ENCODE measurements around the gene WBP4.

WBP4 gene

DNA sequence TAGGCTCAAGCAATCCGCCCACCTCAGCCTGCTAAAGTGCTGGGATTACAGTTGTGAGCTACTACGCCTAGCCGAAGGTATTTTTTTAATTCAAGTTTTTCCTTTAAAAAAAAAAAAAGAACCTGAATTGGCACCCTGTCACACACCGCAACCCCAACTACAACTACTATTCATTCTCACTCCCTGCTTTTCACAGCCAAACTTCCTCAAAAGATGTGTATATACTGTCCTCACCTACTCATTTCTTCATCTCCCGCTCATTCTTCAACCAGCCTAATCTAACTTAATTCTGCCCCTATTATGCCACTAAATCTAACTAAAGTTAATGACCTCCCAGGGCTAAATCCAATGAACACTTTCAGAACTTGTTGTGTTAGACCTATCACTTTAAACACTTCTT, 12.7 kb upstream of the WBP4 start:
- WGBS (ENCODE audit: insufficient coverage, insufficient read length): 100% methylated on average over 2 of the region's 5 CpGs
- Histone ChIP-seq H3K4me3 (ENCODE audit: low read length) (no peak overlapping the region), H3K27me3 (ENCODE audit: control insufficient read depth, insufficient read depth, low read length) (no peaks in the 10 kb centered on the region), H3K9me3 (ENCODE audit: control insufficient read depth, insufficient read depth, low read length) (no peaks in the 10 kb centered on the region), H3K27ac (ENCODE audit: low read length) (no peak overlapping the region), H3K36me3 (ENCODE audit: control insufficient read depth, insufficient read depth, low read length) (no peaks in the 10 kb centered on the region), H3K4me1 (ENCODE audit: control insufficient read depth, insufficient read depth, low read length) (no peaks in the 10 kb centered on the region)
- DNase-seq (ENCODE audit: low read depth, low spot score): no peak

DNA sequence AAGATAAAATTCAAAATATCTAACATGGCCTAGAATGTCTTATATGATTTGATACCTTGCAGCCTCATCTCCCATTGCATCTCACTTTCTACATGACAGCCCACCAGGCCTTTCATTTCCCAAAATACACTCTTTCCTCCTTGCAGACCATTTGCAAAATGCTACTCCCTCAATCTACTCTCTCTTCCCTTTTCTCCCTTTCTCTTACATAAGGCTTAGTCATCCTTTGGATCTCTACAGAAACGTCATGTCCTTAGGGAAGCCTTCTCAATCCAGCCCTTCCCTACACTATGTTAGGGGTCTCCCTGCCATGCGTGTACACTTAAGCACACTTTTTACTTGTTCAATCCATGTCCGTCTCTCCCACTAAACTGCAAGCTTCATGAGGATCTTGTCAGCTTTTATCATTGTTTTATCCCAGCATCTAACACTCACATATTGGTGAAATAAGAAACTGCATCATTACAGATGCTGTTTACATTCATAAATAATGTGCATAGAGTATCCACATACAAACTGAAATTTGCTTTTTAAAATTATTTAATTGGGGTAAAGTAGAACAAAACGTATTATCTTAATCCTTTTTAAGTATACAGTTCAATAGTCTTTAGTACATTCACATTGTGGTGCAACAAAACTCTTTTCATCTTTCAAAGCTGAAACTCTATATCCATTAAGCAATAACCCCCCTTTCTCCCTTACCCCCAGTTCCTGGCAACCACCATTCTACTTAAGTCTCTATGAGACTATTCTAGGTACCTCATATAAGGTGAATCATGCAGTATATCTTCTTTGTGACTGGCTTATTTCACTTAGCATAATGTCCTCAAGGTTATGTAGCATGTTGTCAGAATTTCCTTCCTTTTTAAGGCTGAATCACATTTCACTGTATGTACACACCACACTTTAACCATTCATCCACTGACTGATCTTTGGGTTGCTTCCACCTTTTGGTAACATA, 11.5 kb upstream of the WBP4 start:
- Histone ChIP-seq H3K9me3 (ENCODE audit: control insufficient read depth, insufficient read depth, low read length) (no peaks in the 10 kb centered on the region), H3K4me3 (ENCODE audit: low read length) (no peak overlapping the region), H3K36me3 (ENCODE audit: control insufficient read depth, insufficient read depth, low read length) (no peaks in the 10 kb centered on the region), H3K4me1 (ENCODE audit: control insufficient read depth, insufficient read depth, low read length) (no peaks in the 10 kb centered on the region), H3K27ac (ENCODE audit: low read length) (no peak overlapping the region), H3K27me3 (ENCODE audit: control insufficient read depth, insufficient read depth, low read length) (no peaks in the 10 kb centered on the region)
- no peak for DNase-seq (ENCODE audit: low read depth, low spot score)
- WGBS (ENCODE audit: insufficient coverage, insufficient read length): no CpG with 5 or more reads among the region's 4 CpGs

DNA sequence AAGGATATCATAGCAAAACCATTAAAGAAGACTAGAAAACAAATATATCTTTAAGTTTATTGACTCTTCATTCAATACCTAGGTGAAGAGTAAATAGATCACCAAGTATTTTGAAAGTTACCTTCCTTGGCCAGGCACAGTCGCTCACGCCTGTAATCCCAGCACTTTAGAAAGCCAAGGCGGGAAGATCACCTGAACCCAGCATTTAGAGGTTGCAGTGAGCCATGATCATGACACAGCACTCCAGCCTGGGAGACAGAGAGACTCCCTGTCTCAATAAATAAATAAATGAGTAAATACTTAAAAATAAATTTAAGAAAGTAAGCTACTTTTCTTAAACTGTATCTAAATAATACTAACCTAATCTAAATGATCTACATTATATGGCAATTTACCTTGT, 8.9 kb upstream of the WBP4 start:
- DNase-seq (ENCODE audit: low read depth, low spot score): no peak
- Histone ChIP-seq H3K27me3 (ENCODE audit: control insufficient read depth, insufficient read depth, low read length) (no peaks in the 10 kb centered on the region), H3K4me1 (ENCODE audit: control insufficient read depth, insufficient read depth, low read length) (no peaks in the 10 kb centered on the region), H3K27ac (ENCODE audit: low read length) (no peak overlapping the region), H3K9me3 (ENCODE audit: control insufficient read depth, insufficient read depth, low read length) (no peaks in the 10 kb centered on the region), H3K36me3 (ENCODE audit: control insufficient read depth, insufficient read depth, low read length) (no peaks in the 10 kb centered on the region), H3K4me3 (ENCODE audit: low read length) (no peak overlapping the region)
- WGBS (ENCODE audit: insufficient coverage, insufficient read length): no CpG with 5 or more reads among the region's 3 CpGs

DNA sequence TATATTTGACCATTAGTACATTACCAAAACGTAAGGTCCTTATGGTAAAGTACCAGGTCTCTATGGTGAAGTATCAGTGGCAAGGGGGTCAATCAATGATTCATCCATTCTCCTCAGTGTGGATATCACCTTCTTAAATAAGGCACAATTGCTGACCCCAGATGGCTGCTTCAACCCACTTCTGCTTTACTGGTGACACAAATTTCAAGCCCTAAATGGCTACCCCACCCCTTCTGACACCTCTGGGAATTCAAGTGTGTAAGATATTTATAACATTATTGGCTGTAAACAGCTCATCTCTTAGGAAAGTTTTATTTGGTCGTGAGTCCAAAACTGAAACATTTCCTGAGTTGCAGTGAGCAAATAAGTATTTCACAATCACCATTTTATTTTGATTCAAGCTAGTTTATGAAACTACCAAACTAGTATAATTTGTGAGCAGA, 7.9 kb upstream of the WBP4 start:
- Histone ChIP-seq H3K9me3 (ENCODE audit: control insufficient read depth, insufficient read depth, low read length) (no peaks in the 10 kb centered on the region), H3K4me1 (ENCODE audit: control insufficient read depth, insufficient read depth, low read length) (no peaks in the 10 kb centered on the region), H3K4me3 (ENCODE audit: low read length) (no peak overlapping the region), H3K27ac (ENCODE audit: low read length) (no peak overlapping the region), H3K27me3 (ENCODE audit: control insufficient read depth, insufficient read depth, low read length) (no peaks in the 10 kb centered on the region), H3K36me3 (ENCODE audit: control insufficient read depth, insufficient read depth, low read length) (no peaks in the 10 kb centered on the region)
- no CpG with 5 or more reads among the region's 2 CpGs for WGBS (ENCODE audit: insufficient coverage, insufficient read length)
- no peak for DNase-seq (ENCODE audit: low read depth, low spot score)

DNA sequence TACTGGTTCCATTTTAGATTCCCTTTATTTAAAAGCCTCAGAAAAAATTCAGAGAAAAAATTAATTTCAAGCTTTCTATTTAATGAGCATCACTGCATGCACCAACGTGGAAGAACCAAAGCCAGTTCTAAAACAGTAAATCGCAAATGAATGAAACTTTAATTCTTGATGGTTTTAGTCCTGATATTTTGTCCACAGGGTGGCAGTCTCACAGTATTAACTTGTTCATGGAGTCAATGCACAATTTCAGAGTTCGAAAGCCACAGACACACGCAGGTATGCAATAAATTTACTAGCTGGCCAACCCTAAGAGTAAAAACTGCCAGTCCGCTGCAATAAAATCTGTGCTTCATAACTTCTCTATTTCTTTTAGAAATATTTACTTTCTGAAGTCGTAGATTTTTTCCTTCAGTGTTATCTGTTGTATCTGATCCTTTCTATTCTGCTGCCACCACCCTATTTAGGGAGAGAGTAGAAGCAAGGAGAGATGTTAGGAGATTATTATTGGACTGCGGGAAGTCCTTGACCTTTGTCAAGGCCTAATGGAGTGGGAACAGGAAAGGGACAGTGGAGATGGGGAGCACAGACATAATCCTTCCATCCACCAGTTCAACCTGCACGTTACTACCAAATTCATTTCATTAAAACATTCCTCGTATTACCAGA, 7.0 kb upstream of the WBP4 start:
- no peak for DNase-seq (ENCODE audit: low read depth, low spot score)
- H3K9me3 ChIP-seq (ENCODE audit: control insufficient read depth, insufficient read depth, low read length): no peaks in the 10 kb centered on the region
- no peak overlapping the region for H3K27ac ChIP-seq (ENCODE audit: low read length)
- no peak overlapping the region for H3K4me3 ChIP-seq (ENCODE audit: low read length)
- 100% methylated on average over 2 of the region's 9 CpGs for WGBS (ENCODE audit: insufficient coverage, insufficient read length)
- no peaks in the 10 kb centered on the region for H3K27me3 ChIP-seq (ENCODE audit: control insufficient read depth, insufficient read depth, low read length)
- H3K4me1 ChIP-seq (ENCODE audit: control insufficient read depth, insufficient read depth, low read length): no peaks in the 10 kb centered on the region
- H3K36me3 ChIP-seq (ENCODE audit: control insufficient read depth, insufficient read depth, low read length): no peaks in the 10 kb centered on the region

DNA sequence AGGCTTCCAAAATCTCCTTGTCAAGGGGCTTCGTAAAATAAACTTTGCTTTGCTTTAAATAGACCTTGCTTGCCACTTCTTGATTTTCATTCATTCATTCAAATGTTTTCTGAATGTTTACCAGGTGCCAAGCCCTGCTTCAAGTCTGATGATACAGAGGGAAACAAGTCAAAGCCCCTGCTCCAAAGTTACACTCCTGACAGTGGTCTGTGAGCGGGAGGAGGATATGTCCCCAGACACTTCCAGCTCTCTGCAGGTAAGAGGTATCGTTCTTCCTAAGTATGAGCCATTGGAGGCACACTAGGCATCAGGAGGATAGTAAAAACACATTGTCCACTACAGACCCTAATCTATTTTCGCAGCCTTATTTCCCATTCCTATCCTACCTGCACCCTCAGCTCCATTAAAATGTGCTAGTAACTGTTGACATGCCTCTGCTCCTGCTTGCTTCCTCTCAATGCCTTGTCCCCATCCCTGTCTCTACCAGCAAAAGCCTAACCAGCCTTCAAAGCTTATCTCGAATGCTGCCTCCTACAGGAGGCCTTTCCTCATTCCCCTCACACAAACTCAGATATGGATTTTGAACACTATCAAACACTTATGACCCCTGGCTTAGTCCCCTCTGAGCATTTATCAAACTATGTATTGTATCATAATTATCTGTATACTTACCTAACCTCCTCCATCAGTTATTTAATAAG, 6.2 kb upstream of the WBP4 start:
- no CpG with 5 or more reads among the region's 5 CpGs for WGBS (ENCODE audit: insufficient coverage, insufficient read length)
- H3K4me1 ChIP-seq (ENCODE audit: control insufficient read depth, insufficient read depth, low read length): no peaks in the 10 kb centered on the region
- no peaks in the 10 kb centered on the region for H3K27me3 ChIP-seq (ENCODE audit: control insufficient read depth, insufficient read depth, low read length)
- no peak for DNase-seq (ENCODE audit: low read depth, low spot score)
- no peak overlapping the region for H3K27ac ChIP-seq (ENCODE audit: low read length)
- no peak overlapping the region for H3K4me3 ChIP-seq (ENCODE audit: low read length)
- H3K9me3 ChIP-seq (ENCODE audit: control insufficient read depth, insufficient read depth, low read length): no peaks in the 10 kb centered on the region
- H3K36me3 ChIP-seq (ENCODE audit: control insufficient read depth, insufficient read depth, low read length): no peaks in the 10 kb centered on the region

DNA sequence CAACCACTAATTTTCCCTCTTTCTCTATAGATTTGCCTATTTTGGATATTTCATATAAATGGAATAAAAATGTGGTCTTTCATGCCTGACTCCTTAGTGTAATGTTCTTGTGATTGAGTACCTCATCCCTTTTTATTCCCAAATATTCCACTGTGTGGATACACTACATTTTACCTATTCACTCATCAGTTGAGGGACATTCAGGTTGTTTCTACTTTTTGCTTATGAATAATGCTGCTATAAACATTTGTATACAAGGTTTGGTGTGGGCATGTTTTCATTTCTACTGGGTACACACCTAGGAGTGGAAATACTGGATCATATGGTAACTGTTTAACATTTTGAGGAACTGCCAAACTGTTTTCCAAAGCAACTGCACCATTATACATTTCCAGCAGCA, 5.1 kb upstream of the WBP4 start:
- Histone ChIP-seq H3K27ac (ENCODE audit: low read length) (no peak overlapping the region), H3K36me3 (ENCODE audit: control insufficient read depth, insufficient read depth, low read length) (no peaks in the 10 kb centered on the region), H3K9me3 (ENCODE audit: control insufficient read depth, insufficient read depth, low read length) (no peaks in the 10 kb centered on the region), H3K27me3 (ENCODE audit: control insufficient read depth, insufficient read depth, low read length) (no peaks in the 10 kb centered on the region), H3K4me3 (ENCODE audit: low read length) (no peak overlapping the region), H3K4me1 (ENCODE audit: control insufficient read depth, insufficient read depth, low read length) (no peaks in the 10 kb centered on the region)
- DNase-seq (ENCODE audit: low read depth, low spot score): no peak

DNA sequence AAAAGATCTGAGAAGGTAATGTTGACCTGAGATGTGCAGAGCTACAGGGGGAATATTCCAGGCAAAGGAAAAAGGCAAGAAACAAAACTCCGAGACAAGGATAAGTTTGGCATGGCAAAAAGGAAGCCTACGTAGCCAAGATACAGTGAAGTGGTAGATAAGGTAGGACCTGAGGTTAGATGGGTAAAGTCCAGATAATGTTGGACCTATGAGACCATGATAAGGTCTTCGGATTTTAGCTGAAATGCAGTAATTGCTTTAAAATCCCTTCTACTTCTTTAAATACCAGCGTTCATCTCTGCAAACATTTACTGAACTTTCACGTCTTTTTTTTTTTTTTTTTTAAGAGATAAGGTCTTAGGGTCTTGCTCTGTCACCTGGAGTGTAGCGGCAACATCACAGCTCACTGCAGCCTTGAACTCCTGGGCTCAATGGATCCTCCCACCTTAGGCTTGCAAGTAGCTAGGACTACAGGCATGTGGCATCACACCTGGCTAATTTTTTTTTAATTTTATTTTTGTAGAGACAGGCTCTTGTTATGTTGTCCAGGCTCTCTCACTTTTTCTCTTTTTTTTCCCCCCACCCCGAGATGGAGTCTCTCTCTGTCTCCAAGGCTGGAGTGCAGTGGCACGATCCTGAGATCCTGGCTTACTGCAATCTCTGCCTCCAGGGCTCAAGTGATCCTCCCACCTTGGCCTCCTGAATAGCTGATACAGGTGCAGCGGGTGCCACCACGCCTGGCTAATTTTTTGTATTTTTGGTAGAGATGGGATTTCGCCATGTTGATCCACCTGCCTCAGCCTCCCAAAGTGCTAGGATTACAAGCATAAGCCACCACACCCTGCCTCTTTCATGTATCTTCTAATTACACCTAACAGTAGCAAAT, 4.2 kb upstream of the WBP4 start:
- Histone ChIP-seq H3K36me3 (ENCODE audit: control insufficient read depth, insufficient read depth, low read length) (no peaks in the 10 kb centered on the region), H3K27me3 (ENCODE audit: control insufficient read depth, insufficient read depth, low read length) (no peaks in the 10 kb centered on the region), H3K4me3 (ENCODE audit: low read length) (no peak overlapping the region), H3K9me3 (ENCODE audit: control insufficient read depth, insufficient read depth, low read length) (no peaks in the 10 kb centered on the region), H3K27ac (ENCODE audit: low read length) (no peak overlapping the region), H3K4me1 (ENCODE audit: control insufficient read depth, insufficient read depth, low read length) (no peaks in the 10 kb centered on the region)
- DNase-seq (ENCODE audit: low read depth, low spot score): no peak
- no CpG with 5 or more reads among the region's 11 CpGs for WGBS (ENCODE audit: insufficient coverage, insufficient read length)

DNA sequence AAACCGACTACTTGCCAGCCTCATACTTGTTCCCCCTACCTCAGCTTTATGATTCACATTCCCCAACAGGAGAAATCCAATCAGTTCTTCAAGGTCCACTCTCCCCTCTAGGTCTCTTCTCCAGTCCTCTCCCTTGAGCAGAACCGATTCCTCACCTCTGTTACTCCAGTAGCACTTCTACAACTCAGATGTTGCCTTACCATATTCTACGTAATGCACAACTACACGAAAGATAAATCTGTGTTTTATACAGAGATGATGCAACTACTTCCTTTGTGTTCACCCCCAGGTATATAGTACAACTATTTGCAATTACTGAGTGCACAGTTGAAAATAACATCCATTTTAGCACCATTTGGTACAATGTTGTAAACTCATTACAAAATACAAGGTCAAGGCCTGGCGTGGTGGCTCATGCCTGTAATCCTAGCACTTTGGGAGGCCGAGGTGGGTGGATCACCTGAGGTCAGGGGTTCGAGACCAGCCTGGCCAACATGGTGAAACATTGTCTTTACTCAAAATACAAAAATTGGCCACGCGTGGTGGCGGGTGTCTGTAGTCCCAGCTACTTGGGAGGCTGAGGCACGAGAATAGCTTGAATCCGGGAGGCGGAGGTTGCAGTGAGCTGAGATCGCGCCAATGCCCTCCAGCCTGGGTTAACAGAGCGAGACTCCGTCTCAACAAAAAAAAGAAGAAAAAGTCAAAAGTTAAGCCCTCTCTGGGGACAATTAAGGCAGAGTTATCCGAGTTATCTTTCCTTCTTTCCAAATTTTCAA, 2.8 kb upstream of the WBP4 start:
- Histone ChIP-seq H3K4me3 (ENCODE audit: low read length) (no peak overlapping the region), H3K36me3 (ENCODE audit: control insufficient read depth, insufficient read depth, low read length) (no peaks in the 10 kb centered on the region), H3K27me3 (ENCODE audit: control insufficient read depth, insufficient read depth, low read length) (no peaks in the 10 kb centered on the region), H3K9me3 (ENCODE audit: control insufficient read depth, insufficient read depth, low read length) (no peaks in the 10 kb centered on the region), H3K27ac (ENCODE audit: low read length) (no peak overlapping the region), H3K4me1 (ENCODE audit: control insufficient read depth, insufficient read depth, low read length) (no peaks in the 10 kb centered on the region)
- DNase-seq (ENCODE audit: low read depth, low spot score): no peak
- WGBS (ENCODE audit: insufficient coverage, insufficient read length): no CpG with 5 or more reads among the region's 18 CpGs
